Activated CD4-positive, alpha-beta T cell treated with anti-CD3 and anti-CD28 coated beads, Interleukin-2, amount 50 U/mL, for 48 hours (primary cell): ENCODE results near the gene LDHA.
"Not testable (repeated sequence)": the region's sequence is repeated elsewhere in the genome, so short reads cannot be mapped to it uniquely, and the experiment has no call there.

Source experiments
- DNase-seq, 2 experiments: peaks; one replicate each; pipeline ENCODE4 v3.0.0-alpha.2; 2020

Gene LDHA

GRCh38 chr11:18394928-18395734, 768 bp downstream of the LDHA start:
- DNase-seq, result peak; percentile 31 to 40

- peak; percentile 92 to 94 for DNase-seq
Observed at GRCh38 chr11:18395735-18396504, 1.6 kb downstream of the LDHA start.

GRCh38 chr11:18397921-18398320, 3.6 kb downstream of the LDHA start:
- DNase-seq, result no peak

GRCh38 chr11:18401077-18401476, 6.7 kb downstream of the LDHA start:
- not testable (repeated sequence) for DNase-seq

GRCh38 chr11:18404062-18404461, 9.7 kb downstream of the LDHA start:
- DNase-seq, result no peak

GRCh38 chr11:18407400-18407799, 13.0 kb downstream of the LDHA start:
- DNase-seq, result not testable (repeated sequence)

- DNase-seq, result peak in 1 of 2 experiments; percentile 46
Observed at GRCh38 chr11:18408558-18409291, 14.4 kb downstream of the LDHA start.

GRCh38 chr11:18416459-18416858, 22.1 kb downstream of the LDHA start:
- no peak for DNase-seq

- no peak for DNase-seq
Observed at GRCh38 chr11:18419040-18419439, 24.7 kb downstream of the LDHA start.

- DNase-seq, result no peak
Observed at GRCh38 chr11:18420067-18420466, 25.7 kb downstream of the LDHA start.

- DNase-seq, result no peak
Observed at GRCh38 chr11:18427240-18427639, 32.9 kb downstream of the LDHA start.

- no peak for DNase-seq
Observed at GRCh38 chr11:18429332-18429731, 35.0 kb downstream of the LDHA start.

- DNase-seq, result no peak
Observed at GRCh38 chr11:18438691-18439090, 44.3 kb downstream of the LDHA start.

GRCh38 chr11:18449251-18449650, 54.9 kb downstream of the LDHA start:
- DNase-seq, result no peak

GRCh38 chr11:18452927-18453326, 58.6 kb downstream of the LDHA start:
- no peak for DNase-seq

- DNase-seq, result no peak
Observed at GRCh38 chr11:18455686-18456372, 61.5 kb downstream of the LDHA start, which contains the start of gene LDHAL6A. Gene LDHAL6A (plus strand): TSS chr11:18455856. CDS start chr11:18456681, 825 bp downstream.

GRCh38 chr11:18457450-18457849, 63.1 kb downstream of the LDHA start:
- DNase-seq, result no peak
